Measurements from ENCODE around the gene BLMH. TPM values are rescaled to one million over a fixed set of nuclear protein-coding genes. Genes with fewer than 3 reads are reported as not detected.

The BLMH gene
- total and polyA plus RNA-seq, 2 experiments from 2014 or later: 36.4 to 58.7 TPM

DNA sequence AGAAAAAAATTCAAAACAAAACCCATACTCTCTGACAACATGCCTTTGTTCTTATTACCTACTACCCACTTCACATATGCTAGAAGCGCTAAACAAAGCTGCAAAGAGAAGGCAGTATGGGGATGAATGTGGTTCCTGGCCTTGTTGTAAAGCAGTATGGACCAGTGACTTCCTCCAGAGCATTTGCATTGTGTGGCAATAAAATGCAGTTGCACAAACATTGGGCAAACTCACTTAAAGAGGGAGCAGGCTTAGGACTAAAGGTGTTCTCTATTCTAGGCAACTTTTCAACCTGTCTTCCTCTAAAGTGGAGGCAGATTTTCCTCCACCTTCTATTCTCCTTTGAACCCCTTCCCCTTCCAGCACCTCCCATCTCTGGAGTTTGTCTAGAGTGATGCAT is 25.0 kb upstream of the BLMH start (continued):
- TF ChIP-seq, protein P1, sequence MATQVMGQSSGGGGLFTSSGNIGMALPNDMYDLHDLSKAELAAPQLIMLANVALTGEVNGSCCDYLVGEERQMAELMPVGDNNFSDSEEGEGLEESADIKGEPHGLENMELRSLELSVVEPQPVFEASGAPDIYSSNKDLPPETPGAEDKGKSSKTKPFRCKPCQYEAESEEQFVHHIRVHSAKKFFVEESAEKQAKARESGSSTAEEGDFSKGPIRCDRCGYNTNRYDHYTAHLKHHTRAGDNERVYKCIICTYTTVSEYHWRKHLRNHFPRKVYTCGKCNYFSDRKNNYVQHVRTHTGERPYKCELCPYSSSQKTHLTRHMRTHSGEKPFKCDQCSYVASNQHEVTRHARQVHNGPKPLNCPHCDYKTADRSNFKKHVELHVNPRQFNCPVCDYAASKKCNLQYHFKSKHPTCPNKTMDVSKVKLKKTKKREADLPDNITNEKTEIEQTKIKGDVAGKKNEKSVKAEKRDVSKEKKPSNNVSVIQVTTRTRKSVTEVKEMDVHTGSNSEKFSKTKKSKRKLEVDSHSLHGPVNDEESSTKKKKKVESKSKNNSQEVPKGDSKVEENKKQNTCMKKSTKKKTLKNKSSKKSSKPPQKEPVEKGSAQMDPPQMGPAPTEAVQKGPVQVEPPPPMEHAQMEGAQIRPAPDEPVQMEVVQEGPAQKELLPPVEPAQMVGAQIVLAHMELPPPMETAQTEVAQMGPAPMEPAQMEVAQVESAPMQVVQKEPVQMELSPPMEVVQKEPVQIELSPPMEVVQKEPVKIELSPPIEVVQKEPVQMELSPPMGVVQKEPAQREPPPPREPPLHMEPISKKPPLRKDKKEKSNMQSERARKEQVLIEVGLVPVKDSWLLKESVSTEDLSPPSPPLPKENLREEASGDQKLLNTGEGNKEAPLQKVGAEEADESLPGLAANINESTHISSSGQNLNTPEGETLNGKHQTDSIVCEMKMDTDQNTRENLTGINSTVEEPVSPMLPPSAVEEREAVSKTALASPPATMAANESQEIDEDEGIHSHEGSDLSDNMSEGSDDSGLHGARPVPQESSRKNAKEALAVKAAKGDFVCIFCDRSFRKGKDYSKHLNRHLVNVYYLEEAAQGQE (IDR thresholded peaks at IDR 0.05; ENCODE audit: unreplicated experiment): no peak
- no peak for TF ChIP-seq EZH2 (IDR thresholded peaks at IDR 0.05; ENCODE audit: low read depth, unreplicated experiment)
- TF ChIP-seq POLR2AphosphoS5 (IDR thresholded peaks at IDR 0.05; ENCODE audit: low read depth): no peak
- TF ChIP-seq ZNF331 (CRISPR knock-in tag; IDR thresholded peaks at IDR 0.05; ENCODE audit: low read depth): no peak
- TF ChIP-seq EZH2phosphoT487 (IDR thresholded peaks at IDR 0.05; ENCODE audit: unreplicated experiment): no peak

GRCh38 chr17:30315106-30315505 is 23.4 kb upstream of the BLMH start:
- Histone ChIP-seq H3K4me1 (ENCODE audit: insufficient read depth) (no peaks in the 10 kb centered on the region), H3K27me3 (ENCODE audit: insufficient read depth) (no peaks in the 10 kb centered on the region), H3K27ac (ENCODE audit: low read depth) (no peak overlapping the region), H3K9me2 (ENCODE audit: insufficient read depth) (no peaks in the 10 kb centered on the region), H3K4me3 (no peak overlapping the region), H2AFZ (peak overlapping the region; percentile 81; the same call in 1 of the 2 replicates), H3K36me3 (ENCODE audit: insufficient read depth) (no peaks in the 10 kb centered on the region), H3K79me2 (replicated peaks; ENCODE audit: insufficient read depth) (no peaks in the 10 kb centered on the region), H3F3A (replicated peaks; ENCODE audit: low read depth) (no peaks in the 10 kb centered on the region), H4K20me1 (replicated peaks; ENCODE audit: insufficient read depth) (no peaks in the 10 kb centered on the region), H3K4me2 (no peak overlapping the region)
- ATAC-seq: no peak
- peaks cover 3% of the 10 kb centered on the region; the same call in 1 of the 3 replicates for H3K4me1 Mint-ChIP-seq
- no peaks in the 10 kb centered on the region for H3K9me3 Mint-ChIP-seq
- no peaks in the 10 kb centered on the region for H3K36me3 Mint-ChIP-seq (ENCODE audit: low read depth)
- peaks cover 1% of the 10 kb centered on the region for H3K27me3 Mint-ChIP-seq (ENCODE audit: insufficient read depth, low read depth, poor library complexity)
- H3K27ac Mint-ChIP-seq: no peak overlapping the region
- no peak overlapping the region for H3K4me3 Mint-ChIP-seq
- TF ChIP-seq EZH2phosphoT487 (IDR thresholded peaks at IDR 0.05; ENCODE audit: unreplicated experiment) (no peak), CTCF (conservative IDR thresholded peaks at IDR 0.05; ENCODE audit: low read depth in 2 of 2) (no peak)
- DNase-seq (ENCODE audit: low spot score): no peak

GRCh38 chr17:30314474-30314873 is 22.7 kb upstream of the BLMH start:
- Mint-ChIP-seq H3K27ac (no peak overlapping the region), H3K4me1 (peaks cover 3% of the 10 kb centered on the region; the same call in 1 of the 3 replicates), H3K36me3 (ENCODE audit: low read depth) (no peaks in the 10 kb centered on the region), H3K9me3 (no peaks in the 10 kb centered on the region), H3K4me3 (no peak overlapping the region), H3K27me3 (ENCODE audit: insufficient read depth, low read depth, poor library complexity) (peaks cover 1% of the 10 kb centered on the region)
- no peaks in the 10 kb centered on the region for H3F3A ChIP-seq (replicated peaks; ENCODE audit: low read depth)
- H3K4me3 ChIP-seq: no peak overlapping the region
- H3K79me2 ChIP-seq (replicated peaks; ENCODE audit: insufficient read depth): no peaks in the 10 kb centered on the region
- no peak overlapping the region for H3K27ac ChIP-seq (ENCODE audit: low read depth)
- H2AFZ ChIP-seq: no peak overlapping the region
- H3K27me3 ChIP-seq (ENCODE audit: insufficient read depth): no peaks in the 10 kb centered on the region
- DNase-seq (ENCODE audit: low spot score) (no peak), ATAC-seq (no peak)
- no peaks in the 10 kb centered on the region for H3K9me2 ChIP-seq (ENCODE audit: insufficient read depth)
- H3K4me2 ChIP-seq: no peak overlapping the region
- H4K20me1 ChIP-seq (replicated peaks; ENCODE audit: insufficient read depth): no peaks in the 10 kb centered on the region
- no peaks in the 10 kb centered on the region for H3K36me3 ChIP-seq (ENCODE audit: insufficient read depth)
- H3K4me1 ChIP-seq (ENCODE audit: insufficient read depth): no peaks in the 10 kb centered on the region
- no peak for TF ChIP-seq CREB1 (CRISPR knock-in tag; IDR thresholded peaks at IDR 0.05; ENCODE audit: low read depth)
- TF ChIP-seq CTCF (conservative IDR thresholded peaks at IDR 0.05; ENCODE audit: low read depth in 2 of 2): no peak
- TF ChIP-seq POLR2AphosphoS5 (IDR thresholded peaks at IDR 0.05; ENCODE audit: low read depth): no peak
- no peak for TF ChIP-seq ZNF331 (CRISPR knock-in tag; IDR thresholded peaks at IDR 0.05; ENCODE audit: low read depth)
- no peak for TF ChIP-seq ZNF114 (CRISPR knock-in tag; IDR thresholded peaks at IDR 0.05)
- no peak for TF ChIP-seq NANOG (IDR thresholded peaks at IDR 0.05; ENCODE audit: borderline replicate concordance)
- TF ChIP-seq, protein P1 (IDR thresholded peaks at IDR 0.05; ENCODE audit: unreplicated experiment): no peak
- TF ChIP-seq EZH2phosphoT487 (IDR thresholded peaks at IDR 0.05; ENCODE audit: unreplicated experiment): no peak
- no peak for TF ChIP-seq JUNB (IDR thresholded peaks at IDR 0.05; ENCODE audit: unreplicated experiment)
- TF ChIP-seq EZH2 (IDR thresholded peaks at IDR 0.05; ENCODE audit: low read depth, unreplicated experiment): no peak
